Activated T-helper 1 cell treated with anti-CD3 and anti-CD28 coated beads, Interleukin-12 subunit alpha, Interleukin-12 subunit beta, Interleukin-2, Interleukin-4 antibody, amounts not matched to agents 30 ng/mL and 10 ng/mL and 1 ng/mL, durations not matched to agents 14 hours and 24 hours and 36 hours (primary cell): Measurements from ENCODE around the gene ZNF121. TPM values are rescaled to one million over a fixed set of nuclear protein-coding genes. Genes with fewer than 3 reads are reported as not detected.
A peak's percentile ranks its signal among the peaks of the same experiment; 100 is the strongest.
"Not testable (repeated sequence)": the region's sequence is repeated elsewhere in the genome, so short reads cannot be mapped to it uniquely, and the experiment has no call there.

Experiments used
- DNase-seq: peaks from one replicate; pipeline ENCODE4 v3.0.0; 2021; ENCODE audit warnings: low spot score
- H3K27ac Mint-ChIP-seq: one replicate; pipeline ENCODE4 v1.8.0; 2021; ENCODE audit warnings: mild to moderate bottlenecking, mixed read lengths
- H3K27me3 Mint-ChIP-seq: one replicate; pipeline ENCODE4 v1.8.0; 2022; ENCODE audit warnings: mild to moderate bottlenecking, moderate library complexity, mixed read lengths; ENCODE audit not compliant: insufficient read depth
- H3K36me3 Mint-ChIP-seq: one replicate; pipeline ENCODE4 v1.8.0; 2021; ENCODE audit warnings: low read depth, mixed read lengths
- H3K4me1 Mint-ChIP-seq: one replicate; pipeline ENCODE4 v1.8.0; 2021; ENCODE audit warnings: low read depth, mixed read lengths
- H3K4me3 Mint-ChIP-seq: one replicate; pipeline ENCODE4 v1.8.0; 2021; ENCODE audit warnings: mild to moderate bottlenecking, moderate library complexity, mixed read lengths
- H3K9me3 Mint-ChIP-seq: one replicate; pipeline ENCODE4 v1.8.0; 2021; ENCODE audit warnings: mixed read lengths
- intact Hi-C: fragments of 100-400 bp; cut with micrococcal nuclease; formaldehyde crosslinking; loops from one replicate; pipeline ENCODE4 v1.15.1; 2024
- total RNA-seq: library from RNA; stranded (reverse); gene quantifications from 2 replicates; pipeline ENCODE4 v1.2.3, GENCODE V29; 2022

Gene ZNF121
- total RNA-seq, result 63.4 and 64.8 TPM in 2 replicates

DNA sequence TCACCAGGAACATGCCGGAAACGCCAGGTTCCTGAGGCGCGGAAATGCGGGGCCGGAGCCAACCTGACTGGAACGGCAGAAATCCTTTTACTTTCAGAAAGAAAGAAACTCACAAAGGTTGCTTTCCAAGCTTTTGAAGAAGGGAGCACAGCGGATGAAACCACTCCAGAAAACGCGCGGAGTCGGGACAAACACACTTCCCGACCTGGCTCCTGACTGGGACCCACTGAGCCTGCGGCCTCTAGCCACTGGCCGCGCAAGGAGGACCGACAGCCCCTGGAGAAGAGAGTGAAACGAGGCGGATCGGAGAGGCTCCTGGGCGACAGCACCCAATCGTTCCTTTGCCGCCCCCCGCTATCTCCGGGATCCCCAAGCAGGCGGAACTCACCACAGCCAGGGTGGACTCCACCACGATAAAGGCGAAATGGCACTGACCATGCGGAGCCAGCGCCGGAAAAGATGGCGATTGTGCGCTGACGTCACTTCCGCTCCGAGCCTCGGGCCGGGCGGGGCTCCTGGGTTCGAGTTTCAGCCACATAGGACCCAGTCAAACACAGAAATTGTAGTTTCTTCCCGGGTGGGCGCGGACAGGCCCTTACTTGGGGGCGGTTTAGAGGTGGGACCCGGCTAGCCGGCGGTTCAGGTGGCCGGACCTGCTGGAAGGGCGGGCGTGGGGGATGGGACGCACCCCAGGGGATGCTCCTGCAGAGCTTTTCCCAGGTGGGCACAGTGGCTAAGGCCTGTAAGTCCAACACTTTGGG lies at the start of gene ZNF121:
TSS of gene ZNF121 (minus strand) at position 432 of the 761 bp plus-strand sequence. CDS start 16,407 bp downstream, outside the sequence.
- DNase-seq, result peak; percentile 76
- intact Hi-C loops, result loop anchor here (1.0 to 10.0 kb wide), 6 partner anchors 37 to 331 kb away; partner anchors contain the start of genes ZNF266, ZNF426, ZNF561 and ZNF562
- Mint-ChIP-seq H3K27me3 (no peaks in the 10 kb centered on the region), H3K27ac (peak within 1 kb of the TSS; percentile 94), H3K4me1 (peaks cover 24% of the 10 kb centered on the region), H3K9me3 (peaks cover 23% of the 10 kb centered on the region), H3K4me3 (peak within 1 kb of the TSS; percentile 93), H3K36me3 (peaks cover 35% of the 10 kb centered on the region)

- Mint-ChIP-seq H3K9me3 (no peaks in the 10 kb centered on the region), H3K27ac (no peak overlapping the region), H3K27me3 (no peaks in the 10 kb centered on the region)
Measured at GRCh38 chr19:9627856-9628255, 43.6 kb upstream of the ZNF121 start.

GRCh38 chr19:9622531-9622930 lies 38.2 kb upstream of the ZNF121 start:
- peaks cover 28% of the 10 kb centered on the region for H3K4me1 Mint-ChIP-seq

More at GRCh38 chr19:9627856-9628255, 43.6 kb upstream of the ZNF121 start:
- peaks cover 10% of the 10 kb centered on the region for H3K36me3 Mint-ChIP-seq
- peaks cover 7% of the 10 kb centered on the region for H3K4me1 Mint-ChIP-seq
- DNase-seq, result no peak
- intact Hi-C loops, result loop anchor here (10.0 kb wide), 2 partner anchors 287 to 423 kb away; no protein-coding TSS in a partner anchor
- no peak overlapping the region for H3K4me3 Mint-ChIP-seq

GRCh38 chr19:9621156-9622037 lies 37.1 kb upstream of the ZNF121 start, which contains the start of gene ZNF561:
Gene ZNF561 (minus strand): TSS chr19:9621232. CDS start chr19:9619456, 1,776 bp downstream.
- peaks cover 37% of the 10 kb centered on the region for H3K36me3 Mint-ChIP-seq
- H3K4me1 Mint-ChIP-seq, result peaks cover 28% of the 10 kb centered on the region
- peak; percentile 80 for DNase-seq
- H3K27ac Mint-ChIP-seq, result peak within 1 kb of the TSS; percentile 99
- intact Hi-C loops, result loop anchor here (1.0 to 10.0 kb wide), 13 partner anchors 37 to 485 kb away; partner anchors contain the start of genes FBXL12, ZNF121, ZNF266 and ZNF317
- H3K9me3 Mint-ChIP-seq, result peaks cover 4% of the 10 kb centered on the region
- peak within 1 kb of the TSS; percentile 100 for H3K4me3 Mint-ChIP-seq
- H3K27me3 Mint-ChIP-seq, result no peaks in the 10 kb centered on the region

More at GRCh38 chr19:9622531-9622930, 38.2 kb upstream of the ZNF121 start:
- intact Hi-C loops, result loop anchor here (5.0 to 10.0 kb wide), 3 partner anchors 85 to 418 kb away; partner anchors contain the start of gene ZNF426
- no peaks in the 10 kb centered on the region for H3K27me3 Mint-ChIP-seq
- no peak for DNase-seq
- peaks cover 30% of the 10 kb centered on the region for H3K36me3 Mint-ChIP-seq
- peak overlapping the region; percentile 51 for H3K4me3 Mint-ChIP-seq
- H3K9me3 Mint-ChIP-seq, result peaks cover 4% of the 10 kb centered on the region
- no peak overlapping the region for H3K27ac Mint-ChIP-seq

GRCh38 chr19:9620842-9621155 lies 36.5 kb upstream of the ZNF121 start:
- DNase-seq, result no peak
- no peaks in the 10 kb centered on the region for H3K27me3 Mint-ChIP-seq
- peaks cover 41% of the 10 kb centered on the region for H3K36me3 Mint-ChIP-seq
- peak overlapping the region; percentile 100 for H3K4me3 Mint-ChIP-seq
- peak overlapping the region; percentile 99 for H3K27ac Mint-ChIP-seq
- intact Hi-C loops, result loop anchor here (1.0 to 10.0 kb wide), 13 partner anchors 36 to 484 kb away; partner anchors contain the start of genes FBXL12, ZNF121, ZNF266 and ZNF317
- H3K4me1 Mint-ChIP-seq, result peaks cover 25% of the 10 kb centered on the region
- peaks cover 4% of the 10 kb centered on the region for H3K9me3 Mint-ChIP-seq

- Mint-ChIP-seq H3K9me3 (peaks cover 23% of the 10 kb centered on the region), H3K4me3 (no peak overlapping the region), H3K27ac (no peak overlapping the region), H3K4me1 (peaks cover 10% of the 10 kb centered on the region), H3K27me3 (no peaks in the 10 kb centered on the region), H3K36me3 (peaks cover 75% of the 10 kb centered on the region)
- intact Hi-C loops, result no loop called here
- no peak for DNase-seq
Measured at GRCh38 chr19:9615844-9616243, 31.5 kb upstream of the ZNF121 start.

DNA sequence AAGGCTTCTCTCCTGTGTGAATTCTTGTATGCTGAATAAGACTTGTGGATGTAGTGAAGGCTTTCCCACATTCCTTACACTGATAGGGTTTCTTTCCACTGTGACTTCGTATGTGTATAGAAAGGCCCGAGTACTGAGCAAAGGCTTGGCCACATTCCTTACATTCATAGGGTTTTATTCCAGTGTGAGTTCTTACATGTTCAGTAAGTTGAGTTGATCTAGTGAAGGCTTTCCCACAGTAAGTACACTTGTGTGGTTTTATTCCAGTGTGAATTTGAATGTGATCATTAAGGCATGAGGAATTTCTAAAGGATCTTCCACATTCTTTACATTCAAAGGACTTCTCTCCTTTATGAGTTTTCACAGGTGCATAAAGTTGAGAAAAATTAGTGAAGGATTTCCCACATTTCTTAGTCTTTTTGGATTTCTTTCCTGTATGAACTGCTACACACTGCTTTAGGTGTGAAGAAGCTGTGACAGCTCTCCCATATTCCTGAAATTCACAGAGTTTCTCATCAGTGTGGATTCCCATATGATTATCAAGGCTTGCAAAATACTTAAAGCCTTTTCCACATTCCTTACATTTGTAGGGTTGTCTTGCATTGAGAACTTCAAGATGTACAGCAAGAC lies 26.3 kb upstream of the ZNF121 start:
- peaks cover 59% of the 10 kb centered on the region for H3K9me3 Mint-ChIP-seq
- no peaks in the 10 kb centered on the region for H3K4me1 Mint-ChIP-seq
- H3K36me3 Mint-ChIP-seq, result peaks cover 69% of the 10 kb centered on the region
- H3K4me3 Mint-ChIP-seq, result no peak overlapping the region
- DNase-seq, result no peak
- no peak overlapping the region for H3K27ac Mint-ChIP-seq
- intact Hi-C loops, result no loop called here
- H3K27me3 Mint-ChIP-seq, result no peaks in the 10 kb centered on the region

- no peaks in the 10 kb centered on the region for H3K4me1 Mint-ChIP-seq
- H3K27ac Mint-ChIP-seq, result no peak overlapping the region
- DNase-seq, result no peak
- no peaks in the 10 kb centered on the region for H3K27me3 Mint-ChIP-seq
- intact Hi-C loops, result no loop called here
- peaks cover 59% of the 10 kb centered on the region for H3K9me3 Mint-ChIP-seq
- H3K36me3 Mint-ChIP-seq, result peaks cover 58% of the 10 kb centered on the region
- H3K4me3 Mint-ChIP-seq, result no peak overlapping the region
Measured at GRCh38 chr19:9608912-9609311, 24.6 kb upstream of the ZNF121 start.

- H3K27ac Mint-ChIP-seq, result no peak overlapping the region
- H3K4me1 Mint-ChIP-seq, result no peaks in the 10 kb centered on the region
- H3K9me3 Mint-ChIP-seq, result peaks cover 35% of the 10 kb centered on the region
- no peak for DNase-seq
- no peak overlapping the region for H3K4me3 Mint-ChIP-seq
- no peaks in the 10 kb centered on the region for H3K36me3 Mint-ChIP-seq
- intact Hi-C loops, result no loop called here
- no peaks in the 10 kb centered on the region for H3K27me3 Mint-ChIP-seq
Measured at GRCh38 chr19:9597027-9597426, 12.7 kb upstream of the ZNF121 start.

DNA sequence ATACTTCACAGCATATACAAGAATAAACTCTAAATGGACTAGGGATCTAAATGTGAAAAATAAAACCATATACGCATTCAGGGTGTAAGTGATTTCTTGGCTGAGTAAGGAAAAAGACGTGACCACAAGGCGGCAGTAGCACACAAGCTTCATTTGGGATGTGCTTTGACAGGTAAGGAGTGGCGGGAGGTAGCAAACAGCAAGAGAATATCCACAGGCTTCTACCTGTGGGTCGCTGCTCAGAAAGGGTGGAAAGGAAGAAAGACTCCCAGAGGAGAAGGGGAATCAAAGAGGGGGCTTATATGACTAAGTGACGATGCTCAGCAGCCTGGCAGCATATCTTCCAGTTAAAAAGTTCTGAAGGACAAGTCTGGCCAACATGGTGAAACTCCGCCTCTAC lies 2.5 kb upstream of the ZNF121 start:
- H3K36me3 Mint-ChIP-seq, result peaks cover 12% of the 10 kb centered on the region
- H3K4me3 Mint-ChIP-seq, result no peak overlapping the region
- peak; percentile 54 for DNase-seq
- no peaks in the 10 kb centered on the region for H3K27me3 Mint-ChIP-seq
- intact Hi-C loops, result loop anchor here (1.0 to 10.0 kb wide), 6 partner anchors 88 to 450 kb away; partner anchors contain the start of genes ZNF562 and ZNF846
- peaks cover 12% of the 10 kb centered on the region for H3K4me1 Mint-ChIP-seq
- H3K9me3 Mint-ChIP-seq, result peaks cover 11% of the 10 kb centered on the region
- H3K27ac Mint-ChIP-seq, result no peak overlapping the region

DNA sequence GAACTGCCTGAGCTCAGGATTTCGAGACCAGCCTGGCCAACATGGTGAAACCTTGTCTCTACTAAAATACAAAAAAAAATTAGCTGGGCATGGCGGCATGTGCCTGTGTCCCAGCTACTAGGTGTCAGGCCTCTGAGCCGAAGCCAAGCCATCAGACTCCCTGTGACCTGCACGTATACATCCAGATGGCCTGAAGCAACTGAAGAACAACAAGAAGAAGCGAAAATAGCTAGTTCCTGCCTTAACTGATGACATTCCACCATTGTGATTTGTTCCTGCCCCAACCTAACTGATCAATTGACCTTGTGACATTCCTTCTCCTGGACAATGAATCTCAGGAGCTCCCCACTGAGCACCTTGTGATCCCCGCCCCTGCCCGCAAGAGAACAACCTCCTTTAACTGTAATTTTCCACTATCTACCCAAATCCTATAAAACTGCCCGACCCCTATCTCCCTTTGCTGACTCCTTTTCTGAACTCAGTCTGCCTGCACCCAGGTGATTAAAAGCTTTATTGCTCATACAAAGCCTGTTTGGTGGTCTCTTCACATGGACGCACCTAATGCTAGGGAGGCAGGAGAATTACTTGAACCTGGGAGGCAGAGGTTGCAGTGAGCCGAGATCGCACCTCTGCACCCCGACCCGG lies 2.1 kb downstream of the ZNF121 start:
- intact Hi-C loops, result loop anchor here (10.0 kb wide), 2 partner anchors 93 to 333 kb away; partner anchors contain the start of gene ZNF562
- DNase-seq, H3K27me3 Mint-ChIP-seq, H3K27ac Mint-ChIP-seq: not testable (repeated sequence)
- H3K4me1 Mint-ChIP-seq, result peaks cover 24% of the 10 kb centered on the region
- peak overlapping the region; percentile 79 for H3K4me3 Mint-ChIP-seq
- peaks cover 39% of the 10 kb centered on the region for H3K9me3 Mint-ChIP-seq
- peaks cover 52% of the 10 kb centered on the region for H3K36me3 Mint-ChIP-seq

DNA sequence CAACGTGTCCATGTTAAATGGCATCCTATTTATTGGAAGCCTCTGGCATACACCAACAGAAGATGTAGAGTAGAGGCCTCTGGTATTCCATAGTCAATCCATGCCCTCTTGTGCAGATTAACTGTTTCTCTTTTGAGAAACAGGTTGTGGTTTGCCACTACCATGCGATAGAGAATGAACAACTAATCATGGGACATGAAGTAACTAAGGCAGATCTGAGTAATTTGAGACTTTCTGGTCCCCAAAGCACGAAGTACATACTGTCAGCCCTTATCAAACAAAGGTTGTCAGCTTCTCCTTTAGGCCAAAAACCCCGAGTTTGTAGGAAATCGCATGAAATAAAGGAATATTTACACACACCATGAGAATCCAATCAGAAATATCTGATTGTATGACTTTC lies 3.6 kb downstream of the ZNF121 start:
- no peak overlapping the region for H3K27ac Mint-ChIP-seq
- intact Hi-C loops, result loop anchor here (10.0 kb wide), 2 partner anchors 94 to 334 kb away; partner anchors contain the start of gene ZNF562
- H3K36me3 Mint-ChIP-seq, result peaks cover 66% of the 10 kb centered on the region
- peaks cover 18% of the 10 kb centered on the region for H3K4me1 Mint-ChIP-seq
- no peaks in the 10 kb centered on the region for H3K27me3 Mint-ChIP-seq
- no peak overlapping the region for H3K4me3 Mint-ChIP-seq
- no peak for DNase-seq
- peaks cover 54% of the 10 kb centered on the region for H3K9me3 Mint-ChIP-seq
